RWPE1 (cell line): Measurements from ENCODE around the gene SF3B3.

Experiments used
- CTCF ChIA-PET: fragments of 350-600 bp; sonication (Branson Sonifier 250); formaldehyde crosslinking; extraction: SDS; loops from one replicate; lab custom pipeline; 2021; lab: Yijun Ruan, JAX
- POLR2A ChIA-PET: fragments of 400-600 bp; formaldehyde crosslinking; extraction: SDS; loops from one replicate; lab custom pipeline; 2020; ENCODE audit warnings: antibody characterized with exemption; ENCODE audit not compliant: low non-redundant PET; lab: Yijun Ruan, JAX
- DNase-seq: peaks from one replicate; pipeline ENCODE4 v3.0.0; 2012; ENCODE audit warnings: low spot score
- H3K27ac ChIP-seq: fragments of 450-650 bp; 2 replicates; pipeline ENCODE4 v1.5.1; 2017
- CTCF ChIP-seq: fragments of 450-650 bp; conservative IDR thresholded peaks from 2 replicates; pipeline ENCODE4 v1.5.1; 2017; ENCODE audit warnings: low read depth, mild to moderate bottlenecking

Gene SF3B3

GRCh38 chr16:70608521-70608920 is 84.9 kb downstream of the SF3B3 start:
- CTCF ChIA-PET: interaction anchor here (0.8 kb wide), 1 partner anchor 8 kb away, joined by 3 read pairs; no protein-coding TSS in a partner anchor
- POLR2A ChIA-PET: no interaction called here
- DNase-seq: peak; percentile 60
- no peak overlapping the region for H3K27ac ChIP-seq
- no peak for TF ChIP-seq CTCF

- ChIA-PET POLR2A (no interaction called here), CTCF (interaction anchor here (0.6 kb wide), 1 partner anchor 34 kb away, joined by 3 read pairs; no protein-coding TSS in a partner anchor)
- TF ChIP-seq CTCF: no peak
- no peak overlapping the region for H3K27ac ChIP-seq
- DNase-seq: no peak
Observed at GRCh38 chr16:70610273-70611223, 86.9 kb downstream of the SF3B3 start.

- POLR2A ChIA-PET: no interaction called here
- H3K27ac ChIP-seq: no peak overlapping the region
- DNase-seq: no peak
- CTCF ChIA-PET: no interaction called here
- no peak for TF ChIP-seq CTCF
Observed at GRCh38 chr16:70611224-70611598, 87.6 kb downstream of the SF3B3 start.

GRCh38 chr16:70611785-70612303 is 88.2 kb downstream of the SF3B3 start:
- DNase-seq: no peak
- no peak overlapping the region for H3K27ac ChIP-seq
- no peak for TF ChIP-seq CTCF
- CTCF ChIA-PET: interaction anchor here (0.7 kb wide), 1 partner anchor 195 kb away, joined by 3 read pairs; no protein-coding TSS in a partner anchor
- POLR2A ChIA-PET: no interaction called here

- POLR2A ChIA-PET: no interaction called here
- no peak for DNase-seq
- H3K27ac ChIP-seq: no peak overlapping the region
- TF ChIP-seq CTCF: no peak
- CTCF ChIA-PET: no interaction called here
Observed at GRCh38 chr16:70612931-70613330, 89.3 kb downstream of the SF3B3 start.

- H3K27ac ChIP-seq: no peak overlapping the region
- ChIA-PET CTCF (no interaction called here), POLR2A (no interaction called here)
- no peak for DNase-seq
- no peak for TF ChIP-seq CTCF
Observed at GRCh38 chr16:70614208-70614951, 90.8 kb downstream of the SF3B3 start.
